Middle frontal gyrus (tissue), 1 donor: Measurements from ENCODE around the gene MPPE1.

Source experiments
- DNase-seq: peaks from one replicate; pipeline ENCODE4 v3.0.0-alpha.2; 2015; ENCODE audit warnings: low spot score; ENCODE audit errors: extremely low spot score

The MPPE1 gene

GRCh38 chr18:11884396-11885030, 23.6 kb downstream of the MPPE1 start:
- DNase-seq, result no peak

DNA sequence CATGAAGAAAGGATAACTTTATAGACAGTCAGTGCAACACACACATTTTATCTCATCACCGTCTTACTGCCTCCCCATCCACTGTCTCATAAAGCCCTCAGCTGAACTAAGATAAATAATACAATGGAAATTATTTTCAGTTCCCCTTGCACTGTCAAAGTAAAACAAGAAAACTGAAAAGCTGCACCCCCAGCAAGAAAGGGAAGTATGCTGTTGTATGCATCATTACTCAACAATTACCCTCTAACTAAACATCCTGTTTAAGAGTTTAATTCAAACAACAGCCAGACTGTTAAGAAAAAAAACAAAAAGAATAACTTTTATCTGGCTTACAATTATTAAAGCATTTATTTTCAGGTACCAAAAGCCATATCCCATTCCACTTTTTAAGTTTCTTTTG, 25.0 kb downstream of the MPPE1 start:
- DNase-seq, result no peak

GRCh38 chr18:11882636-11883035, 25.5 kb downstream of the MPPE1 start:
- no peak for DNase-seq

DNA sequence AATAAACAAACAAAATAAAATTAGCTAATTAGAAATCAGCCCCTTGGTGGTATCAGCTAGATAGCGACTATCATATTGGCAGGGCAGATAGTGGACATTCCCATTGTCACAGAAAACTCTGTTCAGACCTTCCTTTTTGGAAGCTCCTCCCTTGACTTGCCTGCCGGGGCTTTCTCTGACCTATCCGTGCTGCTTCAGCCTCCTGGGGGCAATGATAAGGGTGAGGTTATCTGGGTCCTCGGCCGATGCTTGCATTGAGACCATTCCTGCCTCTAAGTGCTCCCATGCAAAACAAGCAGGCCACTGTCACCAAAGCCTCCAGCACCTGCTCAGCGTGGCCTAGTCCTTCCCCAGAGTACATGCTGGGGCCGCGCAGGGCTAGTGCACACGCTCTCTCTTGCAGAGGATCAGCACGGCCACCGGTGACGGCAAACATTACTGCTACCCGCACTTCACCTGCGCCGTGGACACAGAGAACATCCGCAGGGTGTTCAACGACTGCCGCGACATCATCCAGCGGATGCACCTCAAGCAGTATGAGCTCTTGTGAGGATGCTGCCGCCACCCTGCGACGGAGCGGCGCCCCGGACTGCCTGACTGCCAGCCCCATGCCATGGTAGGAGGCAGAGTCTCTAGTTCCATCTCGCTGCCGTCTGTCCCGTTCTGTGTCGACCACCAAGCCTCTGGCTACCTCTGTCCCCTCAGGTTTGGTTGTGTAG, 27.4 kb downstream of the MPPE1 start:
- no peak for DNase-seq

DNA sequence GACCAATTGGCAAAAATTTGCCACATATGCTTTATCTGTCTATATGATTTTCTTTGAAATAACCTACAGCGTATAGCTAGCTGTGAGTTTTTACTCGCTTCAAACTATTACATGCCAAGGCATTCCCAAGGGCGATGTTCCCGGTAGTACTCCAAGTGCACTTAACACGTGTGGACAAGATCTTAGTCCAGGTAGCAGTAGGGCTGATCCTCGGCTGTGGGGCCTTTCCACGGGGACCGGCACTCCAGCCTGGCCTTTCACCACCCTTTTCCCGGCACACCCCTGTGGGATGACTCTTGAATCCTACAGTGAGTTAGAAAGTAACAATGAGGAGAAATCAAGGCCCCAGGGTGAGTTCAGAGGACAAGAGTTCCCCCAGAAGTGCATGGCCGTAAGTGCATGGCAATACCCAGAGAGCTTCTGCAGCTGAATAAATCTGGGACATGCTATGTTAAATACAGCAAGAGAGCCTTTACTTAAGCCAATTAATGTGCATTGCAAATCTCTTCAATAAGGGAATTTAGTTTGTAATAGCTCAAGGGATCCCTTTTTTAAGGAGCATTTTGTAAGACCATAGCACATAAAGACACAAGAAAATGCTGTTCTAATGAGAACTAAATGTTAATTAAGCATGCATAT, 30.5 kb downstream of the MPPE1 start:
- DNase-seq, result no peak

DNA sequence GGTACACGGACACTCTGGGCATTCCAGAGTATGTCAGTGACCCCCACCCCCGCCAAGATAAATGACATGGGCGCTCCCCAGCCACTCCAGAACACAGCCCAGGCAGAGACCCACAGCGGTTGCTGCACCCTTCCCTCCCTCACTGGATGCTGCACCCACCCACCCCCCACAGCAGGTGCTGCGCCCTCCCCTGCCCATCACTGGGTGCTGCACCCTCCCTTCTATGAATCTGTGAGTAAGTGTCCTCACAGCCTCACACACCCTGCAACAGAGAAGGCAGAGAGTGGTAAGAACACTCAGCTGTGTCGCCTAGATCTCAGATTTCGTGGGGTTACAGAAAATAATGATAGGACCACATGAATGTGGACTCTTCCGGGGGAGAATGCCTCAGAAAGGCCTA, 33.4 kb downstream of the MPPE1 start:
- DNase-seq, result no peak

DNA sequence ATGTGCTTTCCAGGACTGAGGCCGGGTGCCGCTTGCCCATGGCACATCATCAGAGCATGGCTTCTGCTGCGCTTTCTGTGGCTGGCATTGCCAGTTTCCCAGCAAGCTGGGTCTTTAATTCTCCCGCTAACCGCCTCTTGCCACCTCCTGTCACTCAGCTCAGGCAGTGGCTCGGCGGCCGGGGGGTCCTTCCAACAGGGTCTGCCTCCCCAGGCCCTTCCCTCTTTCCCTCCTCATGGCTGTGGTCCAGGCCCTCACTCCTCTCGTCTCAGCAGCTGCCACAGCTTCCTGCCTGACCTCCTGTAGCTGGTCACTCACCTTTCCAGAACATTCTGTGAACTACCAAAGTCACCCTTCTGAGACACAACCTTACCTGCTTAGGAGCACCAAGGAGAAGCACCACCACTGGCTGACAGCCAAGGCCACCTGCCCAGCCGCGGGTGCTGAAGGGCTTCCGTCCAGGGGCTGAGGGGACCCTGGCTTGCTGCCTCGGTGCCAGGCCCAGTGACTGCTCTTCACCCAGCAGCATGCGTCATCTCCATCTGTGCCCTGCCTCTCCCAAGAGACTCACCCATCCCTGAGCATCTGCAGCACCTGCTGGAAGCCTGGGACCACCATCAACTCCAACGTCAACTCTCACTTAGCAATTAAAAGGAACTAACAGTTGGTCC, 34.3 kb downstream of the MPPE1 start:
- no peak for DNase-seq

DNA sequence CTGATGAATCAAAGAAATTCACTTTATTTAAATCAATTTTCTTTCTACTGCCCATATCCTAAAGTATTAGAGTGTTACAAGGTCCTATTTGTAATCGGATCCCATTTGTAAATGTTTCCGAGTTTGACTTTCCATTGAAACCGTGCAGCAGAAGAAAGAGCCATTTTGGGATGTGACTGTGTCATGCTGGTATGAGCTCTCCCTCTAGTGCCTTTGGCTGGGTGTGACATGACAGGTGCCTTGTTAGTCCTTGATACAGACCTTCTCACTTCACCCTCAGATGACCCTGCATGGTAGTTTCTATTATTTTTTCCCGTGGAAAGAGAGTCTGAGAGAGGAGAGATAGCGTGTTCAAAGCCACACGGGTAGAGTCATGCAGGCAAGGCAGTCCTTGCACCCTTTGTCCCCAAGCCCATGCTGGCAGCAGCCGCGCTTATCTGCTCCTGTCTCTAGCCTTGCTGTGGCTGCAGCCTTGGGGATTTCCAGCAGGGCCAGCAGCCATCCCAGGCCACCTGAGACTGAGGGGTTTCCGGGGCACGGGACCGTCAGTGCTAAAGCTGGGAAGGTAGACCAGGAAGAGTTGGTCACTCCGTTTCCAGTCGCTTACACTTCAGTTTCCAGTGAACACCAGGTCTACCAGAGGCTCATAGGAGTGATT, 35.5 kb downstream of the MPPE1 start:
- no peak for DNase-seq

- no peak for DNase-seq
Measured at GRCh38 chr18:11871501-11871900, 36.6 kb downstream of the MPPE1 start.

GRCh38 chr18:11868230-11868629, 39.9 kb downstream of the MPPE1 start:
- no peak for DNase-seq

- DNase-seq, result no peak
Measured at GRCh38 chr18:11866764-11867163, 41.4 kb downstream of the MPPE1 start.

- no peak for DNase-seq
Measured at GRCh38 chr18:11866329-11866728, 41.8 kb downstream of the MPPE1 start.

- DNase-seq, result no peak
Measured at GRCh38 chr18:11865071-11865470, 43.0 kb downstream of the MPPE1 start.

- DNase-seq, result no peak
Measured at GRCh38 chr18:11864471-11864870, 43.6 kb downstream of the MPPE1 start.

DNA sequence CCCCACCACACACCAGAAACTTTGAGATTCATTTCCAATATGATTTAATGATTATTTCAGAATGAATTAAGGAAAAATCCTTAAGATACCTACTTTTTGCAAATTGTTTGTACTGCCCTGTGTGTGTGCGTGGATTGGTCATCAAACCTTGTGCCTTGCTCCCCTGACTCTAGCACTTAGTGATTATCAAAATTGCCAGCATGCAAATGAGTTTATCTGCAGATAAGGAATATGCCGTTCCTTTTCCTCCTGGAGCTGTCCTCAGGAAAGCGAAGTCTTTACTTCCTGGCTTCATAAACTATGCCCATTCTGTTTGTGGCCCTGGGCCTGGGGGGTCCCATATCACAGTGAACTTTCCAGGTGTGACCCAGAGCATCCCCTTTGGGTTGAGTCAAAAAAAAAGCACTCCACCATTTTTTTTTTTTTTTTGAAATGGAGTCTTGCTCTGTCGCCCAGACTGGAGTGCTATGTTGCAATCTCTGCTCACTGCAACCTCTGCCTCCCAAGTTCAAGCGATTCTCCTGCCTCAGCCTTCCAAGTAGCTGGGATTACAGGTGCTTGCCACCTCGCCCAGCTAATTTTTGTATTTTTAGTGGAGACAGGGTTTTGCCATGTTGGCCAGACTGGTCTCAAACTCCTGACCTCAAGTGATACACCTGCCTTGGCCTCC, 45.5 kb downstream of the MPPE1 start:
- no peak for DNase-seq

DNA sequence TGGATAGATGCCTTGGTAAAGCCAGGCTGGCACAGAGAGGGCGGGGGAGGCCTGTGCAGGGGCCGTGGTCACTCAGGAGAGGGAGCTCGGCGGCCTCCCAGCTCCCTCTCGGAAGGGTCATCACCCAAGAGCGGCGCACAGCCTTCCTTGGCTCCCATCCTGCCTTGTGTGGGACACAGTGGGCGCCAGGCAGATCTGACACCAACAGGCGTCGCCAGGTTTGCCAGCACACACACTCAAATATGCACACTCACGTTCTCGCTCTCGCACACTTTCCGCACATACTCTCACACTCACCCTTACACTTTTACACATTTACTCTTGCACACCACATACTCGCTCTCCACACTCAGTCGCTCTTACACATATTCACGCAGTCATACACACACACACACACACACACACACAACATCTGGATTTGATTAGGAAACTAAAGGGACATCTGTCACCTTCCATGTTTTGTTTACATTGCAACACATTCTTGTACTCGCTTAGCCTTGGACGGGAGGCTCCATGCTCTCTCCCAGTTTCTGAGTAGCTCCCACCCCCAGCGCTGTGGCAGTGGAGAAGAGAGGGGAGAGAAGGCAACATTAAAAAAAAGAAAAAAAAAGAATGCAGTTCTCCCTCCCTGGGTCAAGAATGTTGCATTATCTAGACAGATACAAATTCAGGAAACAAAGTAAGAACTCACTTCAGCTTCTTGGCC, 46.4 kb downstream of the MPPE1 start:
- DNase-seq, result no peak

DNA sequence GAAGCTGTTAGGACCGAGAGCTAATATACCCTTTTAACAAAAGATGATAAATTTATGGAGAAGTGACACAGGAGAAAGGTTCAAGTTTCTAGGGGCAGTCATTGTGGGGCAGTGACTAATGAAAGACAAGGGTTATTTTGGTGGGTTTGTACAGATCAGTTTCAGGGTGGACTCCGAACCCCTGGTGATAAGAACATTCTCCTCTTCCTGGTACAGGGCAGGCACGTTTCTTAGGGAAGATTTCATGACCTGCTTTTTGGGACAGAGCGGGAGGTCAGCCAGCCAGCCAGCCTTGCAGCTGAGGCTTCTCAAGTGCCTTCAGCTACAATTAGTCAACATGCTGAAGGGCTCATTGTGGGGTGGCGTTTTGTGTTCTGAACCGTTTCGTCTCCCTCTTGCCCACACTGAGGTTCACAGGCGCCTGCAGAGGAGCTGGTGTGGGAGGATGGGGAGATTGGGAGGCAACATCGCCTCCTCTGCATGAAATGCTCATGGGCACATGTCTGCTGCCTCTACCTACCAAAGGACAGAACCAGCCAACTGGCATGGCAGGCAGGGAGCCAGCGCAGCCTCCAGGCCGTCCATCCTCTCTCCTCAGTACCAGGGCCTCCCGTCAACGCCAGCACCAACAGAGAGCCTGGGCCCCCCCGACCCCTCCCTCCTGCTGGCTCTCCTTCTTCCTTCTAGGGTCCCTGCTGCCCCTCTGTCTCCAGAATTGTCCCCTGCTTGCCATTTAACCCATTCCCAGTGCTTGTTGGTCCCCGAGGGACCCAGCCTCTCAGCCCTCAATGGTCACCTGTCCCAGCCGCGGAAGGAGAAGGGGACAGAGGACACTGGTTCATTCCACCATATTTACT, 47.3 kb downstream of the MPPE1 start:
- DNase-seq, result no peak

GRCh38 chr18:11859903-11860407, 48.2 kb downstream of the MPPE1 start:
- DNase-seq, result no peak

GRCh38 chr18:11859282-11859830, 48.8 kb downstream of the MPPE1 start:
- no peak for DNase-seq
